Activated CD4-positive, CD25-positive, alpha-beta regulatory T cell treated with anti-CD3 and anti-CD28 coated beads, Interleukin-2, amount 50 U/mL, for 72 hours (primary cell): ENCODE measurements around the gene CXorf38.

Source experiments
- DNase-seq: peaks from one replicate; pipeline ENCODE4 v3.0.0; 2021

Gene CXorf38, protein sequence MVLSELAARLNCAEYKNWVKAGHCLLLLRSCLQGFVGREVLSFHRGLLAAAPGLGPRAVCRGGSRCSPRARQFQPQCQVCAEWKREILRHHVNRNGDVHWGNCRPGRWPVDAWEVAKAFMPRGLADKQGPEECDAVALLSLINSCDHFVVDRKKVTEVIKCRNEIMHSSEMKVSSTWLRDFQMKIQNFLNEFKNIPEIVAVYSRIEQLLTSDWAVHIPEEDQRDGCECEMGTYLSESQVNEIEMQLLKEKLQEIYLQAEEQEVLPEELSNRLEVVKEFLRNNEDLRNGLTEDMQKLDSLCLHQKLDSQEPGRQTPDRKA

GRCh38 chrX:40647307-40648197 is at the start of gene CXorf38:
TSS of gene CXorf38 (minus strand) at chrX:40647561. CDS start at chrX:40647520, 41 bp downstream.
- DNase-seq, result peak; percentile 99

DNA sequence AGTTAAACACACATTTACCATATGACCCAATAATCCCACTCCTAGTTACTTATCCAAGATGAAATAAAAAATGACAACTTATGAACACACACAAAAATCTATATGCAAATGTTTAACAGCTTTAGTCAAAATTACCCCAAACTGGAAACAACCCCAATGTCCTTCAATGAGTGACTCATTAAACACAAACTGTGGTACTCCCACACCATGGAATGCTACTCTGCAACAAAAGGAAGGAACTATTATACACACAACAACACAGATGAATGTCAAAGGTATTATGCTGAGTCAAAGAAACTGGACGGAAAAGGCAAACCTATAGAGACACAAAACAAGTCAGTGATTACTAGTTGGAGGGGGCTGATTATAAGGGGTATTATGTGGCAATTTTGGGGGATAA is 47.4 kb upstream of the CXorf38 start:
- no peak for DNase-seq

- DNase-seq, result no peak
These were observed 41.6 kb upstream of the CXorf38 start for GRCh38 chrX:40688929-40689328.

DNA sequence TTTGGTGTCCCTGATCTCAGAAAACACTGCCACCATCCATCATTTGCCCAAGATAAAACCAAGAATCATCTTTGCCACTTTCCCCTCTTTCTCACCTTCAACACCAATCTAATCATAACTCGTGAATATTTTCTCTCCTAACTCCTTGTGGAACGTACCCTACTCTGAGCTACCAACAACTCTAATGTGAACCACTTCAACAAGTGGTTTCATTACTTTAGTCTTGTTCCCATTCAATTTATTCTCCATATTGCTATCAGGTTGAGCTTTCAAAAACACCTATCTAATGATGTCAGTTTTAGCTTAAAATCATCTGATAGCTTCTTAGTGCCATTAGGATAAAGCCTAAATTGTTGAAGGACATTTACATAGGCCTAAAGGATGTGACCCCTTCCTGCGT is 39.8 kb upstream of the CXorf38 start:
- DNase-seq, result no peak

DNA sequence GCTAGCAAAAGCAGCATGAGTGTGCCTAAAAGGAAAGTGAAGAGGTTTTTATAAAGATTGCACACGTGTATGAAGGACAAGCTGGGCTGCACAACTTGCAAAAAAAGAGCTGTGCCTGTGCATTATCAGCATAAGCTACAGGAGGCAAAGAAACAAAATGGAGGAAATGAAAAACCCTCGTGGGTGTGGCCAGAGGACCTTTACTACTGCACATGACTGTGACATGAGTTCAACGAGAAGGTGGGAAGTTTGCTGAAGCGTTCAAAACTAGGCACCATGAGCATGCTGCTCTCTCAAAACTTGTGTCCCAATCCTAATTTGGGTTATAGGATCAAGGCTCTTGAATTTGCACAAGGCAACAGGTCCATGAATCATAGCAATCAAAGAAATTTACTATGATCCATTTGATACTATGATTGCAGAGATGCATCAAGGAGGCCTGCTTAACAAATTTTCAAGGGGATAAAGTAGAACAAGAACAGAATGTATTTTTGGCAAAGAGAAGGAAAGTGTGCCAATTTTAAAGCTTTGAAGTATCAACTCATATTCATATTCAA is 38.1 kb upstream of the CXorf38 start:
- no peak for DNase-seq

DNA sequence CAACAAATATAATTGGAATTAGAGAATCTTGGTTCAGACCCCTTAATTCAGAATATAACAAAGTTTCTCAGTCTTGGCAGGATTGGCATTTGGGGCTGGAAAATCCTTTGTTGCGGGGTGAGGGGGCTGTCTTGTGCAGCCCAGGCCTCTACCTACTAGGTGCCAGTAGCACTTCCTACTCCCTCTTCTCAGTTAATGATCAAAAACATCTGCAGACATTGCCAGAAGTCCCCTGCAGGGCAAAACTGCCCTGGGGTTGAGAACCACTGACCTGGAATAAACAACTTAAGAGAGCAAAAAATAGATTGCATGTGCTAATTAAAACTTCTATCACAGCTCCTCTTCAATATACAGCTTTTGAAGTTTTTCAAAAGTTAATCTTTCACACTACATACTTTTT is 36.7 kb upstream of the CXorf38 start:
- DNase-seq, result no peak

- DNase-seq, result no peak
These were observed 35.9 kb upstream of the CXorf38 start for GRCh38 chrX:40683245-40683644.

GRCh38 chrX:40671126-40671525 is 23.8 kb upstream of the CXorf38 start:
- DNase-seq, result no peak

DNA sequence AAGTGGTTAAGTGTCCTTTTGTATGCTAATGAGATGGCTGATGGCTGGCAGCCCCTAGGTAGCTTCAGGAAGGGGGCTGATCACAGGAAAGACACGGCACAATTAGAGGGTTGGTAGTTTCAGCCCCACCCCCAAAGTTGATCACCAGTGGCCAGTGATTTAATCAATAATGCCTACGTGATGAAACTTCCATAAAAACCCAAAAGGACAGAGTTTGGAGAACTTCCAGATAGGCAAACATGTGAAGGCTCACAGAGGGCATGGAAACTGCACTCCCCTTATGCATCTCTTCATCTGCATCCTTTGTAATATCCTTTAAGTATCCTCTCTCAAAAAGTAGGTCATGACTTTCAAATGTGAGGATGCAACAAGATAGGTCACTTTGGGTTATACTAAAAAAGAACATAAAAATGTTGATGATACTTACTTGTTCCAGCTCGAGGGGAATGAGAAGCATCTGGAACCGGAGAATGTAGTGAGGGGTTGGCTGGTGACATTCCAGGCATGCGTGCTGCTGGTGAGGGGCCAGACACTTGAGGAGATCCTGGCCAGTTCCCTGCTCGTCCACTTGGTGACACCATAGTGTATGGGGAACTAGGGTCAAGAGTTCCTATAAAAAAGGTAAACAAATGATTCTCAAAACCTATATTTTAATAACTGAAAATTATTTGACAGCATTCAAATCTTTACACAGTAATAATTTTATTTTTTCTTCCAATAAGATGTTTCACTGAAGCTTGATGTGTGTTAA is 16.7 kb upstream of the CXorf38 start:
- no peak for DNase-seq

- no peak for DNase-seq
These were observed 15.8 kb upstream of the CXorf38 start for GRCh38 chrX:40663078-40663740.

- no peak for DNase-seq
These were observed 14.1 kb upstream of the CXorf38 start for GRCh38 chrX:40661489-40661888.

DNA sequence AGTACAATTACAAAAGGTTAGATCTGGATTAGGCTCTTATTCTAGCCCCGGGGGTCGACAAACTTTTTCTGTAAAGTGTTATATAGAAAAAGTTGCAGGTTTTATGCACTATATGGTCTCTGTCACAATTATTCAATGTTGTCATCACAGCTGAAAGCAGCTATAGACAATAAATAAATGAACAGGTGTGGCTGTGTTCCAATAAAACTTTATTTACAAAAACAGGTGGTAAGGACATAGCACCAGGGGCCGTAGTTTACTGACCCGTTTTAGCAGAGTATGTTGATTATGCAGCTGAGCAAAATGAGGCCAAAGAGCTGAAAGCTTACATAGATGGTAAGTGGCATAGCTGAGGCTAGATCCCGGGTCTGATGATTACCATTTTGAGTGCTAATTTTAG is 13.0 kb upstream of the CXorf38 start:
- no peak for DNase-seq

DNA sequence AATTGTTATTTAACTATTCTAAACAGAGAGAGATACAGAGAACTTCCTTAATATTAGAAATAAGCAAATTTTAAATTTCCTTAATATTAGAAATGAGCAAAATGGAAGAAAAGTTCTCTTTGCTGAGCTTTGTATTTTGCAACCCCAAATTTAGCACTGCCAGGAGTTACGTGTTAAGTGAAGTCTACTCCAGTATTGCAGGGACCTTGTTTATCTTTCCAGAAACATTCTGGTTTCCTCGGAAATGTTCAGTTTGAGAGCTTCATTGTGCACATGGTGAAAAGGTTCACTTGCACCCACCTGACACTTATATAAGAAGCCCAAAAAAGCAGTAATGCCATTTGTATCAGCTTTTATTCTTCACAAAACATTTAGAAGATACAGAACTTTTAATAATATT is 6.2 kb upstream of the CXorf38 start:
- DNase-seq, result no peak

DNA sequence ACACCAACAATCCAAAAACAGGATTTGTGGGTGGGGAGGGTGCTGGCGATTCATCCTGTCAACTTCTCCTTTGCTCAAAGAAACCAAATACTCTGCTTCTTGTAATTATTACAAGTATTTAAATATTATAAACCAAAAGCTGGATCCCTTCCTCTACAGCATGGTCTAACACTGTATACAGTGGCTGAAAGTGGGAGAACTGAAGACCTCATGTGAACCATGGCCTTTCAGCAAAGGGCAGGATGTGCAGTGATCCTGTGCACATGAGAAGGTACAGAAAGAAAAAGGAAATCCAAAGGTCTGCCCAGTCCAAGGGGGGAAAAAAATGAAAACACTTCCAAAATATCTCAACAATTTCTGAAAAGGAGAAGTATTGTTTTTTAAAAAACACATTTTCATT is 5.3 kb upstream of the CXorf38 start:
- DNase-seq, result no peak

DNA sequence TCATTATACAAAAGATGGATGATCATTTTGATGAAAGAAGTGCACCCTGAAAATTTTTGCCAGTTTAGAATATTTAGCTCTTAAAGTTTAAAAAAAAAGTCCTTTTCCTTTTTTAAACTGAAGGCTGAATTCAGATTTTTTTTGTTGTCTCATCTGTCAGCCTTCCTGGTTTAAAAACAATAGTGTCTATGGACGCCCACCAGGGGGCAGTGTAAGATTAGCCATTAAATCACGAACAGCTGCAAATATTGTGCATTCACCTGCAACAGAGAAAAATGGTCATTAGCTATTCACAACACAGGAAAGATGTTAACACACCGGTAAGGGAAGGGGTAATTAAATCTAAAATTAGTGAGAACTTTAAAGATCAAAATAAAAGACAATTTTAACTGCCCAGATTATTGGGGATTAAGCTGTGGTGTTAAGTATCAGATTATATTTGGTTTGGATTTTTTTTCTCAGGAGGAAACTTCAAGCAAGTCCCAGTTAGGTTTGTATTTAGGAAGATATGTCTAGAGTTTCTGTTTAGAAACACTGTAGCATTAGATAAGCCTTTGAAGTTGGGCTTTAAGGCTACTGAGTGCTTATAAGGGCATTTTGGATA is 4.4 kb upstream of the CXorf38 start:
- DNase-seq, result peak; percentile 75

DNA sequence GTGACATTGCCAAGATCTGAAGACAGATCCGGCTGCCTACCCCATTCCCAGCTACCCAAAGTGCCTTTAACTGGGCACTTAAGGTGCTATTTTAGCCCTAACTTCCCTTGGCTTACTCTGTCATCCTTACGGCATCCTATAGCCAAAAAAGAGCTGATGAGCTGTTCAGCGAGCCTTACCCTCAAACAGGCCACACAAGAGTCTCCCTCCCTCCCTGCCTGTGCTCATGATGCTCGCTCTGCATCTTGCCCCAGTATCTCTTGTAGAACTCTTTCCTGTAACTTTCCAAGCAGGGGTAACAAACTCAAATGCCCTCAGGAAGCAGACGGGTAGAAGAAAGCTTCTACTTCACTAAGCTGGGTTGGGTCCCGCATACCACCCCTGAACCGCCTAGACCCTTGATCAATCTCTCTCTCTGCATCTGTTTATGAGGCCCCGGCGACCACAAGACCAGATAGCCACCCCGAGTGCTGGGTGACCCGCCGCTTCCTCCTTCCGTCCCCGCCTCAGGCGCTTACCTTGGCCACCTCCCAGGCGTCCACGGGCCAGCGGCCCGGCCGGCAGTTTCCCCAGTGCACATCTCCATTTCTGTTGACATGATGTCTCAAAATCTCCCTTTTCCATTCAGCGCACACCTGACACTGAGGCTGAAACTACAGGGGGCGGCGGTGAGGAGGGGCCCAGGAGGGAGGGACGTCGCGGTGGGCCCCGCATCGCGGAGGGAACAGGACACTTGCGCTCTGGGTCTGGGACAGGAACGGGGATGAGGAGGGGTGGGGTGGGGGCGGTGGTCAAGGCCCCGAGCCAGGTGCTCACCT is 663 bp downstream of the CXorf38 start:
- peak; percentile 59 for DNase-seq

DNA sequence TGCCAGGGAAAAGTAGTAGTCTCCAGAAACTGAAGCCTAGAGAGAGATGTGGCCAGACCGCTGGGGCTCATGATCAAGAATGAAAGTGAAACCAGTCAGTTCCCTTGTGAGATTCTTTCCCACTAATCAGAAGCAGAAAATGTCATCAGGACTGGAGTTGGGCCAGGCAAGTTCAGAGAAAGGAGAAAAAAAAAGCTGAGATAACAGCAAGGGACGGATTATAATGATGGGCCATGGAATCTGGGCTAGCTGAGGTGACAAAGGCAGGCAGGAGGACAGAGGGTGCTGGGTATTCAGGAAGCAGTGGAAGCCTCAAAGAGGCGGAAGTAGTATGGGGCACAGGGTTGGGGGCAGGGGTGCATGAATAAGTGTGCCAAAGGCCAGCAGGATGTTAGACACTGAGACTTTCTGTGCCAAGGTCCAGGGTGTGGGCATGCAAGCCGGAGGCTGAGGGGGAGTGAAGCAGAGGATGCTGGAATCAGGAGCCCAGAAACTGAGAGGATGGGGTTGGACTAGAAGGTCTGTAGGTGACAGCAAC is 2.5 kb downstream of the CXorf38 start:
- DNase-seq, result peak; percentile 53

- DNase-seq, result no peak
These were observed 3.2 kb downstream of the CXorf38 start for GRCh38 chrX:40644176-40644575.

GRCh38 chrX:40637687-40638086 is 9.7 kb downstream of the CXorf38 start:
- DNase-seq, result no peak

GRCh38 chrX:40632199-40632598 is 15.2 kb downstream of the CXorf38 start:
- DNase-seq, result no peak

- no peak for DNase-seq
These were observed 18.9 kb downstream of the CXorf38 start for GRCh38 chrX:40628506-40628905.
